SH-SY5Y (cell line): ENCODE measurements around the gene MORC1.

ENCODE experiments used
- GATA2 ChIP-seq: IDR thresholded peaks from 2 replicates; pipeline ENCODE4 v1.6.1; 2011; ENCODE audit warnings: mild to moderate bottlenecking, low read depth, low read length
- GATA3 ChIP-seq: IDR thresholded peaks from 2 replicates; pipeline ENCODE4 v1.6.1; 2011; ENCODE audit warnings: low read depth, mild to moderate bottlenecking, low read length, moderate library complexity

MORC1 gene

GRCh38 chr3:109081746-109082510 is 36.0 kb downstream of the MORC1 start:
- no peak for TF ChIP-seq GATA2
- TF ChIP-seq GATA3: no peak

DNA sequence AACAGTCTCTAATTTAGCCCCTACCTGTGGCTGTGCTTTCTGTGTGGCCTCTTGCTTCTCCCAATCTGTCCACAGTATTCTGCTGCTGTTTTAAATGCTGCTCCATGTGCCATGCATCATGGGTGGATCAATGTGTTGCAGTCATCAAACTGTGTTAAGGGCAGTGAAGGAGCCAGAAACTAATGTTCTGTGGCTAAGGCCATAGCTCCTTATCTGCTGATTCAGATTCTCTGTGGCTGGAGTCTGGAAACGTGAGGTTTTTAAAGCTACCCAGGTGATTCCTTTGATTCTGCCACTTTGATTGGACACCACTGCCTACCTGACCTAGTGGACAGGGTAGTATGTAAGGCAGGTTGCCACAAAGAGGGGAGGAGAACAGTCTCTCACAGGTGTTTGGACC is 44.8 kb downstream of the MORC1 start:
- TF ChIP-seq GATA3 (no peak), GATA2 (no peak)

GRCh38 chr3:109072194-109072593 is 45.7 kb downstream of the MORC1 start:
- TF ChIP-seq GATA3: no peak
- TF ChIP-seq GATA2: no peak

DNA sequence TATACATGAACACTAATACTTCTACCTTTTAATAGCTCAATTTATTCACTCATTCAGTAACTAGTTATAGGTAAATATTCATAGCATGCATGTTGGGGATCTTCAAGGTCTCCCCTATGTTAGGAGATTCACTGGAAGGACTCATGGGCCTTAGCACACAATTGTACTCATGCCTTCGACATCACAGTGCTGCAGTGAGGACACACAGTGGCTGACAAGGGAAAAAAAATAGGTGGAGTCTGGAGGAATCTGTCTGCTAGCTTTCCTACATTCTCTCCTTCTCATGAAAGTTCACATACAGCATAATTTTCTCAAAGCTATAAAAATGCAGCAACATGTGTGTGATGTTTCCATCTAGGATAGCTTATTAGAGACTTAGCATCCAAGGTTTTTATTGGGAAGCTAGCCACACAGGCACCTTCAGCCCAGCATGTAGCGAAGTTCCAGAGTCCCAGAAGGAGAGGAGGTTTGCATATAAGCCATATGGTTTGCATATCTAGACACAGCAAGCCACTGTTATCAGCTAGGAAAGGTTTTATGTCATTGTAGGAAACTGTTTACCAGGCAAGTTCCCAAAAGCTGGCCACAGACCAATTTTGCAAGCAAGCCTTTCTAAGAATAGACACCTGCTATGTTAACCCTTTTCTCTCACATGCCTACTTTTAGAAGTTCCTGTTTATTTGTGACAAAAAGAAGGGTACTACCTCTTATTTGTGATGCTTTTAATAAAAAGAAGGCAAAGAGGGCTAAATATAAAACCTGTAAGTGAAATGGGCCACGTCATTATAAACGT is 46.4 kb downstream of the MORC1 start:
- TF ChIP-seq GATA2 (no peak), GATA3 (no peak)

DNA sequence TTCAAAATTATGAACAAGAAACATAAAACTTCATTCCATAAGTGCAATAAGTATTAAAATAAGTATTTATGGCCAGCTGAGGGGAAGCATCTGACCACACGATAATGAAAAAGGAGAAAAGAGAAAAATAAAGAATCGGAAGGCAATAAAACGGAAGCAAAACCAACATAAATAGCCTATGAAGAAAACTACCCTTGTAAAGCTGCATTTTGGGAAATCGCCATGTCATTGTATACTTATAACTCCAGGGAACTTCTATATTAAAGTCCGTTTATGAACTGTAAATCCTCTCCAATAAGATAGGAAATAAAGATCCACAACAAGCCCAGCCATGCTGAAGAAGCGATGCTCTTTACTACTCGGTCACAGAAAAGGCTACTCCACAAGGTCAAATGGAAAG is 47.7 kb downstream of the MORC1 start:
- TF ChIP-seq GATA2 (no peak), GATA3 (no peak)

DNA sequence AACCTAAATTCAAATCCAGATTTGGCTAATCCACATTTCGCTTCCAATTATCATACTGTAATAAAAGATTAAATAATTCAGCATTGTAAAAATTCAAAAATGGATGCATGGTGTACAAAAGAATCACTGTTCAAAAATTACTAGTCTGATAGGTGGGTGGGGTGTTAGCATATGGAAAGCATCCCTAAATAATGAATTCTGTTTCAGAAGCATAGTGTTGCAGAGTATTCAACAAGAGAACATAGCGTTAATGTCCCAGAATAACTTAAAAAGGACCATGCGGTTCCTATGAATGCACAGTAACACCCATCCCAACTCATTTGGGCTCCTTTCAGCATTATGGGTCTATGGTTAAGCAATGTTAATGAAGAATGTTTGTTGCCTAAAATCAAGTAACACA is 51.1 kb downstream of the MORC1 start:
- TF ChIP-seq GATA3 (no peak), GATA2 (no peak)

DNA sequence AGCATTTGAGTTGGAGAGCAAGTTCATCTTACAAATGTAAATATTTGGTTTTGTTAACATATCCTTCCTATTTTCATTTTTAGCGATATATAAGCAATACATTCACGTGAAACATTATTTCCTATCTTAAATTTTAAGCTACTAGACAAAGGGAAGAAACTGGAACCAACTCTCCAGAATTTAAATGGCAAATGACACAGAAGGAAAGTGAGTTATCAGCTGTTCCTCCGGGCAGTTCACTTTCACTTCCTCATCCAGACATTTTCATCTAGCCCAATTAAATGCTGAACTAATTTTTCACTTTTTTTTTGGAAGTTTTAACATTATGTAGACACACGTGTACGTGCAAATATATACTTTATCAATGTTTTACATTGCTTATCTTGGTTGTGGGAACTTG is 58.7 kb downstream of the MORC1 start:
- TF ChIP-seq GATA3: no peak
- no peak for TF ChIP-seq GATA2

- TF ChIP-seq GATA2 (no peak), GATA3 (no peak)
Measured at GRCh38 chr3:109057616-109058015, 60.3 kb downstream of the MORC1 start.

- no peak for TF ChIP-seq GATA2
- no peak for TF ChIP-seq GATA3
Measured at GRCh38 chr3:109057056-109057455, 60.9 kb downstream of the MORC1 start.

- no peak for TF ChIP-seq GATA3
- no peak for TF ChIP-seq GATA2
Measured at GRCh38 chr3:109050591-109051167, 67.3 kb downstream of the MORC1 start.

GRCh38 chr3:109047366-109047765 is 70.6 kb downstream of the MORC1 start:
- TF ChIP-seq GATA3 (no peak), GATA2 (no peak)

DNA sequence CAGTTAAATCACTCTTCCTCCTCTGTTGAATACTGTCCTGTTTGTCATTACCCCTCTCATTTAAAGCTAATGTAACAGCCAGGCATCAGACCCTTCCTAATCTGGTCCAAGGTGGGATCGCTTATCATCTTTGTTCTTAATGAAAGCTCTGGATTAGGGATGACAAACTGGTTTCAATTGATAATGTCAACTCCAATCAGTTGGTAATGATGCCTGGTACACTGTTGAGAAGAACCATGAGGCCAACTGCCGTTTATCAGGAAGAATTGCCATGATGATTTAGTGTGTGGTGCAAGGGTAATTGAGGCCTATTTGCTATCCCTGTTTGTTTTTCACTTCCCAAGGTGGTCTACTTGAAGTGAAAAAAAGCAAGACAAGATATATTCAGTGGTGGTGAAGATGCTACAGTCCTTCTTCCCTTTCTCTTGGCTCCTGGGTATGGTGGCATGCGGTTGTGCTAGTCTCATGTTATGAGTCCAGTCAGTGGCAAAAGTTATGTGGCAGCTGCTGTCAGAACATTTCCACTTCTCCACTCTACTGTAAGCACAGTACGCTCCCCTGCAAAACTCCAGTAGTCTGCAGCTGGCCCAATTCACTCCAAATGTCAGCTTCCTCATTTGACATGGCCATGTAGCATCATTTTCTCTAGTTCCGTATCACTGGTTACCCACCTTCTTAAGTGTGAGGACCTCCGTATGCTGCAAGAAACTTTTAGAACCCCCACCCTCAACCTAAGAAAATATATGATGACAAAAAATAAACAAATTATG is 72.5 kb downstream of the MORC1 start:
- TF ChIP-seq GATA2 (no peak), GATA3 (no peak)

GRCh38 chr3:109035082-109035481 is 82.9 kb downstream of the MORC1 start:
- no peak for TF ChIP-seq GATA3
- TF ChIP-seq GATA2: no peak
